Cardiac fibroblast (primary cell): Measurements from ENCODE around the gene RIC8A.

Experiments
- DNase-seq, 2 donors: peaks; one replicate each; pipeline versions ENCODE4 v3.0.0 to v3.0.0-alpha.2; 2010; ENCODE audit warnings: low read depth in 2 of 2
- H3K4me3 ChIP-seq, 2 donors: replicated peaks in 1 of 2; 1 replicate in 1 of 2; 2 replicates in 1 of 2; pipeline ENCODE4 v1.5.1; 2011; ENCODE audit warnings: low read depth in 2 of 2, low read length in 2 of 2, mild to moderate bottlenecking in 2 of 2, moderate library complexity in 1 of 2
- CTCF ChIP-seq: IDR thresholded peaks from one replicate; pipeline ENCODE4 v1.5.1; 2011; ENCODE audit warnings: low read depth, mild to moderate bottlenecking, low read length, inconsistent platforms

Gene RIC8A

GRCh38 chr11:210803-211180 is 3.3 kb downstream of the RIC8A start:
- DNase-seq, result no peak
- TF ChIP-seq CTCF, result no peak
- no peak overlapping the region for H3K4me3 ChIP-seq

- TF ChIP-seq CTCF, result no peak
- no peak overlapping the region for H3K4me3 ChIP-seq
- no peak for DNase-seq
Measured at GRCh38 chr11:211295-211694, 3.8 kb downstream of the RIC8A start.

- no peak for TF ChIP-seq CTCF
- DNase-seq, result no peak
- no peak overlapping the region for H3K4me3 ChIP-seq
Measured at GRCh38 chr11:211741-212140, 4.2 kb downstream of the RIC8A start.

GRCh38 chr11:212150-213100 is 4.9 kb downstream of the RIC8A start:
- no peak overlapping the region for H3K4me3 ChIP-seq
- no peak for DNase-seq
- no peak for TF ChIP-seq CTCF

GRCh38 chr11:213111-213510 is 5.6 kb downstream of the RIC8A start:
- TF ChIP-seq CTCF, result no peak
- H3K4me3 ChIP-seq, result no peak overlapping the region

GRCh38 chr11:214083-214482 is 6.6 kb downstream of the RIC8A start:
- DNase-seq, result no peak
- no peak overlapping the region for H3K4me3 ChIP-seq
- no peak for TF ChIP-seq CTCF

More at GRCh38 chr11:213111-213510, 5.6 kb downstream of the RIC8A start:
- no peak for DNase-seq
